Ascending aorta (tissue), 2 donors: ENCODE results near the gene GPR137B. TPM values are rescaled to one million over a fixed set of nuclear protein-coding genes. Genes with fewer than 3 reads are reported as not detected.
"Not testable (repeated sequence)": the region's sequence is repeated elsewhere in the genome, so short reads cannot be mapped to it uniquely, and the experiment has no call there.

Source experiments
- DNase-seq, 2 donors: peaks; one replicate each; pipeline ENCODE4 v3.0.0-alpha.2; 2019; ENCODE audit warnings: low spot score in 2 of 2
- H3K27ac ChIP-seq, 2 donors: fragments of 200-600 bp; sonication (generic); one replicate each; pipeline ENCODE4 v1.5.1; 2016 to 2017; ENCODE audit warnings: mild to moderate bottlenecking in 1 of 2
- H3K27me3 ChIP-seq: fragments of 200-600 bp; sonication (generic); one replicate; pipeline ENCODE4 v1.5.1; 2017
- H3K36me3 ChIP-seq, 2 donors: fragments of 200-600 bp; sonication (generic); one replicate each; pipeline ENCODE4 v1.5.1; 2016
- H3K4me1 ChIP-seq, 2 donors: fragments of 200-600 bp; sonication (generic); one replicate each; pipeline ENCODE4 v1.5.1; 2016 to 2017; ENCODE audit warnings: mild to moderate bottlenecking in 1 of 2
- H3K4me3 ChIP-seq, 2 donors: fragments of 200-600 bp; sonication (generic); one replicate each; pipeline ENCODE4 v1.5.1; 2016 to 2017; ENCODE audit warnings: mild to moderate bottlenecking in 1 of 2
- H3K9me3 ChIP-seq, 2 donors: fragments of 200-600 bp; sonication (generic); one replicate each; pipeline ENCODE4 v1.5.1; 2016
- intact Hi-C: fragments of 100-400 bp; cut with DNase I; formaldehyde crosslinking; loops from one replicate; pipeline ENCODE4 v1.15.1; 2023
- total RNA-seq: library from RNA; depleted of rRNA; stranded (reverse); fragments of >200 nt; gene quantifications from one replicate; pipeline ENCODE4 v1.1.0, GENCODE V29; 2016
- TF ChIP-seq, protein P1 (sequence below), 3 experiments: fragments of 200-600 bp in 2 of 3; fragments of 450-650 bp in 1 of 3; sonication (generic) in 2 of 3; IDR thresholded peaks; one replicate each; pipeline ENCODE4 v1.5.1; 2016 to 2019; ENCODE audit warnings: antibody characterized with exemption in 3 of 3, mild to moderate bottlenecking in 1 of 3, moderate library complexity in 1 of 3

GPR137B gene
- total RNA-seq, 1 donor from 2014 or later: 22.5 TPM

DNA sequence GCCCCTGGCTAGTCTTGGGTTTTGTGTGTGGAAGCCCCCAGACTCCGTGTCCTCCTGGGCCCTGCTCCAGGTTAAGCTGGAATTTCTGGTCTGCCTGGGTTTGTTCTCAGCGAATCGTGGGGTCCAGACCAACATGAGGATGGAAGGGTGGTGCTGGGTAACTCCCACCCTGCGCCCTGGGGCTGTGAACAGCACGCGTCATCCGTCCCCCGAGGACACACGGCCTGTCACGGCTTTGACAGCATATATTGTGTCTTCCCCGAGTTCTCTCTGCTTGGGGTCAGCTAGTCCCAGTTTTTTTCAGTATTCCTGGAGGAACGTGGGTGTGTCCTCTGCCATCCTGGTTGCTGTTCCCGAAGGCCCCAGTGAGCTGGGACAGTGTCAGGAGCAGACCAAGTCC, 11.8 kb downstream of the GPR137B start:
- Histone ChIP-seq H3K36me3 (no peaks in the 10 kb centered on the region), H3K9me3 (no peaks in the 10 kb centered on the region), H3K4me3 (no peak overlapping the region), H3K4me1 (no peaks in the 10 kb centered on the region), H3K27ac (no peak overlapping the region), H3K27me3 (no peaks in the 10 kb centered on the region)
- intact Hi-C loops: no loop called here
- TF ChIP-seq, protein P1, sequence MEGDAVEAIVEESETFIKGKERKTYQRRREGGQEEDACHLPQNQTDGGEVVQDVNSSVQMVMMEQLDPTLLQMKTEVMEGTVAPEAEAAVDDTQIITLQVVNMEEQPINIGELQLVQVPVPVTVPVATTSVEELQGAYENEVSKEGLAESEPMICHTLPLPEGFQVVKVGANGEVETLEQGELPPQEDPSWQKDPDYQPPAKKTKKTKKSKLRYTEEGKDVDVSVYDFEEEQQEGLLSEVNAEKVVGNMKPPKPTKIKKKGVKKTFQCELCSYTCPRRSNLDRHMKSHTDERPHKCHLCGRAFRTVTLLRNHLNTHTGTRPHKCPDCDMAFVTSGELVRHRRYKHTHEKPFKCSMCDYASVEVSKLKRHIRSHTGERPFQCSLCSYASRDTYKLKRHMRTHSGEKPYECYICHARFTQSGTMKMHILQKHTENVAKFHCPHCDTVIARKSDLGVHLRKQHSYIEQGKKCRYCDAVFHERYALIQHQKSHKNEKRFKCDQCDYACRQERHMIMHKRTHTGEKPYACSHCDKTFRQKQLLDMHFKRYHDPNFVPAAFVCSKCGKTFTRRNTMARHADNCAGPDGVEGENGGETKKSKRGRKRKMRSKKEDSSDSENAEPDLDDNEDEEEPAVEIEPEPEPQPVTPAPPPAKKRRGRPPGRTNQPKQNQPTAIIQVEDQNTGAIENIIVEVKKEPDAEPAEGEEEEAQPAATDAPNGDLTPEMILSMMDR (IDR thresholded peaks at IDR 0.05): no peak
- DNase-seq: no peak

DNA sequence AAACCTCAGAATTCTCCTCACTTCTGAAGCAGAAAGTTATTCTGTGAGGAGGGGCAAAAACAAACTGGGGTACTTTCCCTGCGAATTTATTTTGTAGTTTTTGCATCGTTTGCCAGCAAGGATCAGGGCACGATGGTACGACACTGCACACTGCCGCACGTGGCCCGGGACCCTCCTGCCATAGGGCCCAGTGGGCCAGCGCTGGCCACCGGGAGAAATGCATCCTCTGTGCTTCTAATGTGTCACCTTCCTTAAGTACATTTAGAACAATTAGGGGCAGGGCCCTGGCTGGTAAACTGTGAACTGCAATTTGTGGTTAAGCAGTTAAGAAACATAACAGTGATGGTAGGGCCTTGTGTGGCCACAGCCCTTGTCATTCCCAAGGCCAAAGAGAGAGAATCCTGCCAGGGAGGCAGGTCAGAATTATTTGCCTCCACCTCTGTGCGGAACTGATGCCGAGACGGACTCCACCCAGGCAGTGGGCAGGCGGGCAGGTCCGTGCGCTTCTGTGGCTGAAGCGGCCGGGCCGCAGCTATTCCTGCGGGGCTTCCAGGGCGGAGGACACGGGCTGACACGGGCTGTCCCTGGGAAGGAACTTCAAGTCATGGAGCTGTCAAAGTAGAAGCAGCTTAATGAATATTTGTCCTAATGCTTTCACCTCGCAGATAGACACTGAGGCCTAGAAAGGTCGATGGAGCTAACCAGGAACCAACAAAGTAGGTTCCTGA, 12.5 kb downstream of the GPR137B start:
- Histone ChIP-seq H3K9me3 (no peaks in the 10 kb centered on the region), H3K4me3 (no peak overlapping the region), H3K27ac (no peak overlapping the region), H3K36me3 (no peaks in the 10 kb centered on the region), H3K4me1 (no peaks in the 10 kb centered on the region), H3K27me3 (no peaks in the 10 kb centered on the region)
- DNase-seq: no peak
- TF ChIP-seq, protein P1 (IDR thresholded peaks at IDR 0.05): no peak
- intact Hi-C loops: no loop called here

DNA sequence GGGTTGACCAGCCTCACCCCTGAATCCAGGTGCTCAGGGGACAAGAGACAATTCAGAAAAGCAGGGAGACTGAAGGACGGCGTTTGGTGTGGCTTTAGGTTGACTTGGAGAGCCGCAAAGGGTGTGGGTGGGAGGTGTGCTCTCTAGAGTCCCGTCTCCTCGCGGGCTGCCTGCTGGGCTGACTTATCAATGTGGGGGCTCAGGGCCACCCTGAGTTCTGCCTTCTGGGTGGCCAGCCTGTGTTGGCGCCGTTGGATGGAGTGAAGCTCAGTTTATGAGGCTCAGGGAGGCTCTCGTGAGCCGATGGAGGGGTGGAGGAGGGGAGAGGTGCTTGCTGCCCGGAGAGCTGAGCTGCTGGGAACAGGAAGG, 13.0 kb downstream of the GPR137B start:
- Histone ChIP-seq H3K9me3 (peaks cover 0 to under 1% of the 10 kb centered on the region in 2 donors), H3K27ac (no peak overlapping the region), H3K4me3 (no peak overlapping the region), H3K27me3 (no peaks in the 10 kb centered on the region), H3K4me1 (no peaks in the 10 kb centered on the region), H3K36me3 (no peaks in the 10 kb centered on the region)
- DNase-seq: no peak
- intact Hi-C loops: no loop called here
- TF ChIP-seq, protein P1 (IDR thresholded peaks at IDR 0.05): no peak

DNA sequence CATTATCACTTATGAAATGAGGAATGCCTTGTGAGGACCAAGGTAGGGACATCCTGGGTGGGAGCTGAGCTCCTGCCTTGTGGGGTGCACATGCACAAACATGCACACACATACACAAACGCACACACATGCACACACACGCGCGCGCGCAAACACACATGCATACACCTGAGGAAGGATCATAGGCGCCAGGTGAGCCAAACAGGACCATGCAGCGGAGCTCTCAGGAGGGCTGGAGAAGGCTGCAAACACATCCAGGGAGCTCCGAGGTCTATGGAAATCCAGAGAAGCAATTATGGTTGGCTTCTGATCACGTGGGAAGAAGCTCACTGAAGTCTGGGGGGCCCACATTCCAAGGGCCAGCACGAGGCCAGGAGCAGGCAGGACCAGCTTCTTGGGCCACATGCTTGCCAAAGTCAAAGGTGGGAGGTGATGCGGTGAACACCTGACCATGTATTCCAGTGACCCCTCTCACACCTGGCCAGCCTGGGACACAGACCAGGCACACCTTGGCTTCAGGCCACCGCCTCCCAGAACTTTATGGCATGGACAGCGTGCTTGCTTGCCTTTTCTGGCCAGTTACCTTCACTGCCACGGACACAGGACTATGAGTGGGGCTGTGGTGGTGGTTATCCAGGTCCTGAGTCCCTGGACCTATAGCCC, 13.6 kb downstream of the GPR137B start:
- Histone ChIP-seq H3K9me3 (peaks cover 0 to 5% of the 10 kb centered on the region in 2 donors), H3K4me3 (no peak overlapping the region), H3K36me3 (no peaks in the 10 kb centered on the region), H3K27me3 (no peaks in the 10 kb centered on the region), H3K27ac (no peak overlapping the region), H3K4me1 (no peaks in the 10 kb centered on the region)
- no peak for DNase-seq
- intact Hi-C loops: no loop called here
- TF ChIP-seq, protein P1 (IDR thresholded peaks at IDR 0.05): no peak

DNA sequence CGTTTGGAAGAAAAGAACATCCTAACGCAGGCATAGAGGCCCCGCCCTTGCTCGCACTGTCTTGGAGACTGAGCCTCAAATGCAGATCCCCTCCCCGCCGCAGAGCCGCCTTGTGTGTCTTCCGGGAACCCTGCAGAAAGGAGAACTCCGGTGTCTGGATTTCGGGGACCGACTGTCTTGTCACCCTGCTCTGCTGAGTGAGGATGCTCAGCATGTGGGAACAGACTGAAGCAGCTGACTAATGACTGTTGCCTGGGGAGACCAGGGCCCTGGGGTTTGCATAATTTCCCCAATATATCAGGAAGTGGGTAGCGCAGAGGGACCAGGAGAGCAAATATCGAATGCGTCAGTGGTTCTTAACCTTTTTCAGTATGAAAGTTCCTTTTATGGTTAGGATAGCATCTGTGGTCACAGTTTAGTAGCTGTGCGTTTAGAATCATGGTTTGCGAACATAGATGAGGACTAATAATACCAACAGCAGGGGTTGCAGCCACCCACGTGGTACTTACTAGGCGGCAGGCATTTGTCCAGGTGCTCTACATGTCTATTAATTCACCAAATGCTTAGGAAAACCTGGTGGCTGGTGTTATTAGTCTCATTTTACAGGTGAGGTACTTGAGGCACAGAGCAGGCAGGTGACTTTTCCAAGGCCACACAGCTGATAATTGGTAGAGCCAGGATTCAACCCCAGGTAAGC, 14.3 kb downstream of the GPR137B start:
- H3K27me3 ChIP-seq: no peaks in the 10 kb centered on the region
- TF ChIP-seq, protein P1 (IDR thresholded peaks at IDR 0.05): no peak
- H3K9me3 ChIP-seq: peaks cover under 1 to 10% of the 10 kb centered on the region in 2 donors
- no peaks in the 10 kb centered on the region for H3K4me1 ChIP-seq
- no peak overlapping the region for H3K27ac ChIP-seq
- peak in 1 of 2 donors; percentile 55 for DNase-seq
- intact Hi-C loops: no loop called here
- H3K4me3 ChIP-seq: no peak overlapping the region
- no peaks in the 10 kb centered on the region for H3K36me3 ChIP-seq

DNA sequence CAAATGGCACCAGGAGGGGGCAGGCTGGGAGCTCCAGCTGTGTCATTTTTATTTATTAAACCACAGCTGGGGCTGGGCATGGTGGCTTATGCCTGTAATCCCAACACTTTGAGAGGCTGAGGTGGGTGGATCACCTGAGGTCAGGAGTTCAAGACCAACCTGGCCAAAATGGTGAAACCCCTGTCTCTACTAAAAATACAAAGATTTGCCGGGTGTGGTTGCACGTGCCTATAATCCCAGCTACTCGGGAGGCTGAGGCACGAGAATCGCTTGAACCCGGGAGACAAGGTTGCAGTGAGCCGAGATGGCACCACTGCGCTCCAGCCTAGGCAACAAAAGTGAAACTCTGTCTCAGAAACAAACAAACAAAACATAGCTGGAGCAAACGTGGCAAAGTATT, 15.7 kb downstream of the GPR137B start:
- H3K9me3 ChIP-seq: peaks cover 6 to 20% of the 10 kb centered on the region in 2 donors
- H3K4me1 ChIP-seq, DNase-seq, H3K36me3 ChIP-seq, H3K27ac ChIP-seq, H3K4me3 ChIP-seq, intact Hi-C loops, H3K27me3 ChIP-seq: not testable (repeated sequence)
